Testis (tissue), 3 donors: ENCODE results near the gene TBX10. TPM values are rescaled to one million over a fixed set of nuclear protein-coding genes. Genes with fewer than 3 reads are reported as not detected.

Experiments used
- DNase-seq: peaks from one replicate; pipeline ENCODE4 v3.0.0-alpha.2; 2019
- H3K27ac ChIP-seq, 2 donors: fragments of 200-600 bp; sonication (generic); one replicate each; pipeline ENCODE4 v1.5.1; 2019
- H3K27me3 ChIP-seq: fragments of 200-600 bp; sonication (generic); one replicate; pipeline ENCODE4 v1.5.1; 2019
- H3K36me3 ChIP-seq: fragments of 200-600 bp; sonication (generic); one replicate; pipeline ENCODE4 v1.5.1; 2017; ENCODE audit warnings: low read depth; ENCODE audit errors: missing control alignments
- H3K4me1 ChIP-seq: fragments of 200-600 bp; sonication (generic); one replicate; pipeline ENCODE4 v1.5.1; 2019
- H3K4me3 ChIP-seq, 2 donors: fragments of 200-600 bp; sonication (generic); one replicate each; pipeline ENCODE4 v1.5.1; 2017 to 2019
- H3K9me3 ChIP-seq: fragments of 200-600 bp; sonication (generic); one replicate; pipeline ENCODE4 v1.5.1; 2017
- CTCF ChIP-seq, 3 experiments: fragments of 450-650 bp in 2 of 3; fragments of 200-600 bp in 1 of 3; sonication (generic) in 1 of 3; IDR thresholded peaks; one replicate each; pipeline ENCODE4 v1.5.1; 2016 to 2019; ENCODE audit warnings: antibody characterized with exemption in 3 of 3, mild to moderate bottlenecking in 2 of 3, moderate library complexity in 1 of 3
- POLR2A ChIP-seq: fragments of 450-650 bp; IDR thresholded peaks from one replicate; pipeline ENCODE4 v1.6.1; 2017; ENCODE audit warnings: antibody characterized with exemption, mild to moderate bottlenecking, moderate library complexity
- WGBS, 2 donors: methylation state at CpG; one replicate each; pipeline ENCODE4 v1.1.5; 2018; 5-methylcytosine and 5-hydroxymethylcytosine counted together
- intact Hi-C: fragments of 100-400 bp; cut with DNase I; formaldehyde crosslinking; loops from one replicate; pipeline ENCODE4 v1.15.1; 2023; ENCODE audit warnings: low total_unique reads
- polyA plus RNA-seq: library from polyadenylated mRNA; stranded (reverse); fragments of 350-450 nt; fragmentation: Illumina TruSeq; extraction: RNeasy Lipid Tissue Mini Kit (QIAGEN cat#74804); gene quantifications from one replicate; pipeline ENCODE4 v1.2.3, GENCODE V29; 2014; ENCODE audit warnings: low read depth, low replicate concordance; ENCODE audit not compliant: insufficient read depth
- total RNA-seq, 2 donors: library from RNA; depleted of rRNA; stranded (reverse); fragments of >200 nt; gene quantifications; one replicate each; pipeline ENCODE4 v1.2.3, GENCODE V29; 2016

TBX10 gene
- total and polyA plus RNA-seq, 3 donors from 2014 or later: 0.50 TPM; not detected in 2

GRCh38 chr11:67611704-67612587 lies 27.6 kb downstream of the TBX10 start:
- TF ChIP-seq CTCF (IDR thresholded peaks at IDR 0.05): no peak
- TF ChIP-seq POLR2A: no peak
- Histone ChIP-seq H3K9me3 (no peaks in the 10 kb centered on the region), H3K36me3 (no peaks in the 10 kb centered on the region), H3K27me3 (no peaks in the 10 kb centered on the region), H3K27ac (no peak overlapping the region), H3K4me3 (no peak overlapping the region), H3K4me1 (peaks cover 9% of the 10 kb centered on the region)
- no peak for DNase-seq
- intact Hi-C loops: no loop called here
- 88 to 91% methylated on average over 24 to 36 of the region's 37 CpGs for WGBS, 2 donors

- intact Hi-C loops: no loop called here
- Histone ChIP-seq H3K9me3 (no peaks in the 10 kb centered on the region), H3K36me3 (no peaks in the 10 kb centered on the region), H3K4me3 (no peak overlapping the region), H3K4me1 (peaks cover 10% of the 10 kb centered on the region), H3K27me3 (no peaks in the 10 kb centered on the region), H3K27ac (no peak overlapping the region)
- 88 to 94% methylated on average over 4 to 14 of the region's 14 CpGs for WGBS, 2 donors
- no peak for DNase-seq
- TF ChIP-seq POLR2A (no peak), CTCF (IDR thresholded peaks at IDR 0.05) (no peak)
Observed at GRCh38 chr11:67611165-67611564, 28.4 kb downstream of the TBX10 start.

- H3K27me3 ChIP-seq: no peaks in the 10 kb centered on the region
- no peak overlapping the region for H3K4me3 ChIP-seq
- WGBS, 2 donors: 88 to 94% methylated on average over 10 to 15 of the region's 15 CpGs
- no peak for TF ChIP-seq POLR2A
- H3K27ac ChIP-seq: no peak overlapping the region
- no peak for DNase-seq
- peaks cover 18% of the 10 kb centered on the region for H3K4me1 ChIP-seq
- intact Hi-C loops: no loop called here
- H3K9me3 ChIP-seq: no peaks in the 10 kb centered on the region
- H3K36me3 ChIP-seq: no peaks in the 10 kb centered on the region
Observed at GRCh38 chr11:67610302-67610868, 29.2 kb downstream of the TBX10 start.

GRCh38 chr11:67609316-67609715 lies 30.2 kb downstream of the TBX10 start:
- no peaks in the 10 kb centered on the region for H3K27me3 ChIP-seq
- intact Hi-C loops: no loop called here
- H3K36me3 ChIP-seq: no peaks in the 10 kb centered on the region
- H3K4me1 ChIP-seq: peaks cover 18% of the 10 kb centered on the region
- H3K9me3 ChIP-seq: no peaks in the 10 kb centered on the region
- TF ChIP-seq POLR2A (no peak), CTCF (IDR thresholded peaks at IDR 0.05) (no peak)
- 83 to 87% methylated on average over 10 of the region's 10 CpGs for WGBS, 2 donors
- no peak for DNase-seq
- no peak overlapping the region for H3K27ac ChIP-seq
- no peak overlapping the region for H3K4me3 ChIP-seq

GRCh38 chr11:67608486-67608885 lies 31.1 kb downstream of the TBX10 start:
- WGBS, 2 donors: 94 to 98% methylated on average over 7 to 8 of the region's 8 CpGs
- no peak overlapping the region for H3K4me3 ChIP-seq
- DNase-seq: no peak
- no peak for TF ChIP-seq CTCF (IDR thresholded peaks at IDR 0.05)
- H3K4me1 ChIP-seq: peaks cover 18% of the 10 kb centered on the region
- H3K27ac ChIP-seq: no peak overlapping the region
- no peaks in the 10 kb centered on the region for H3K9me3 ChIP-seq
- no peaks in the 10 kb centered on the region for H3K36me3 ChIP-seq
- intact Hi-C loops: no loop called here
- H3K27me3 ChIP-seq: no peaks in the 10 kb centered on the region
